IMR-90 (cell line): ENCODE data around the gene PTGR2. TPM values are rescaled to one million over a fixed set of nuclear protein-coding genes. Genes with fewer than 3 reads are reported as not detected.
"Not testable (repeated sequence)": the region's sequence is repeated elsewhere in the genome, so short reads cannot be mapped to it uniquely, and the experiment has no call there.

Experiments used
- ATAC-seq: fragments of 200-7000 bp; cut with Tn5 transposase; 2 replicates; pipeline ENCODE4 v1.9.1; 2020; ENCODE audit warnings: low read depth, mild to moderate bottlenecking, moderate library complexity
- BruUV-seq: library from RNA; stranded (reverse); fragments of 400-500 nt; replicated peaks from 2 replicates; lab custom pipeline; 2021; lab: Mats Ljungman, UMichigan
- CTCF ChIA-PET: fragments of 300-600 bp; formaldehyde crosslinking; extraction: SDS; loops from one replicate; lab custom pipeline; 2021; ENCODE audit warnings: antibody characterized with exemption; lab: Yijun Ruan, JAX
- POLR2A ChIA-PET: fragments of 300-600 bp; sonication (Branson Sonifier 250); formaldehyde crosslinking; loops from one replicate; lab custom pipeline; 2022; ENCODE audit warnings: antibody characterized with exemption; ENCODE audit not compliant: unreplicated experiment; lab: Charles Lee
- DNase-seq: peaks from one replicate; pipeline ENCODE4 v3.0.0; 2013
- H2AFZ ChIP-seq: replicated peaks from 2 replicates; pipeline ENCODE3; 2013; ENCODE audit warnings: low read length, mild to moderate bottlenecking; ENCODE audit not compliant: poor library complexity
- H2AK5ac ChIP-seq: 2 replicates; pipeline ENCODE4 v1.6.1; 2013; ENCODE audit warnings: low read depth, low read length, inconsistent platforms
- H2AK9ac ChIP-seq: replicated peaks from 2 replicates; pipeline ENCODE3; 2013; ENCODE audit warnings: mild to moderate bottlenecking, low read depth, low read length, moderate library complexity; ENCODE audit not compliant: poor library complexity
- H2BK120ac ChIP-seq: 2 replicates; pipeline ENCODE4 v1.6.1; 2013; ENCODE audit warnings: low read depth, low read length, inconsistent platforms
- H2BK15ac ChIP-seq: 3 replicates; pipeline ENCODE4 v1.6.1; 2013; ENCODE audit warnings: low read depth, low read length, inconsistent platforms
- H2BK20ac ChIP-seq: 2 replicates; pipeline ENCODE4 v1.6.1; 2013; ENCODE audit warnings: low read depth, mild to moderate bottlenecking, inconsistent platforms, low read length, moderate library complexity
- H2BK5ac ChIP-seq: 2 replicates; pipeline ENCODE4 v1.6.1; 2013; ENCODE audit warnings: mild to moderate bottlenecking, low read depth, low read length, inconsistent platforms; ENCODE audit not compliant: poor library complexity, severe bottlenecking
- H3K14ac ChIP-seq: replicated peaks from 2 replicates; pipeline ENCODE4 v1.6.1; 2013; ENCODE audit warnings: low read depth, low read length, inconsistent platforms
- H3K18ac ChIP-seq: 2 replicates; pipeline ENCODE4 v1.6.1; 2013; ENCODE audit warnings: low read depth, low read length, control low read depth
- H3K23ac ChIP-seq: 2 replicates; pipeline ENCODE4 v1.6.1; 2013; ENCODE audit warnings: low read depth, low read length, inconsistent platforms
- H3K27ac ChIP-seq: 2 replicates; pipeline ENCODE4 v1.5.1; 2013; ENCODE audit warnings: mild to moderate bottlenecking, control low read depth, low read length; ENCODE audit not compliant: insufficient read depth
- H3K27me3 ChIP-seq: 2 replicates; pipeline ENCODE4 v1.6.1; 2013; ENCODE audit warnings: low read length; ENCODE audit not compliant: control insufficient read depth, insufficient read depth
- H3K36me3 ChIP-seq: 2 replicates; pipeline ENCODE4 v1.6.1; 2013; ENCODE audit warnings: low read length, mixed read lengths; ENCODE audit not compliant: control insufficient read depth, insufficient read depth
- H3K4ac ChIP-seq: 2 replicates; pipeline ENCODE4 v1.6.1; 2013; ENCODE audit warnings: low read depth, low read length, inconsistent platforms
- H3K4me1 ChIP-seq: 2 replicates; pipeline ENCODE4 v1.6.1; 2013; ENCODE audit warnings: low read length, mixed read lengths; ENCODE audit not compliant: control insufficient read depth, insufficient read depth
- H3K4me2 ChIP-seq: 2 replicates; pipeline ENCODE4 v1.6.1; 2013; ENCODE audit warnings: low read depth, mild to moderate bottlenecking, control low read depth, low read length, moderate library complexity
- H3K4me3 ChIP-seq: 2 replicates; pipeline ENCODE4 v1.5.1; 2013; ENCODE audit warnings: low read depth, mild to moderate bottlenecking, control low read depth, low read length, moderate library complexity; ENCODE audit not compliant: insufficient read depth
- H3K56ac ChIP-seq: 2 replicates; pipeline ENCODE4 v1.6.1; 2013; ENCODE audit warnings: low read length, inconsistent platforms; ENCODE audit not compliant: insufficient read depth; ENCODE audit errors: extremely low read depth
- H3K79me1 ChIP-seq, 2 experiments: 2 replicates each; pipeline ENCODE4 v1.6.1; 2013; ENCODE audit warnings: low read length in 2 of 2, inconsistent platforms in 1 of 2, low read depth in 1 of 2
- H3K9ac ChIP-seq: 2 replicates; pipeline ENCODE4 v1.6.1; 2013; ENCODE audit warnings: low read depth, low read length, control low read depth
- H3K9me1 ChIP-seq: 2 replicates; pipeline ENCODE4 v1.6.1; 2013; ENCODE audit warnings: low read length, inconsistent platforms; ENCODE audit not compliant: insufficient read depth
- H3K9me3 ChIP-seq: 2 replicates; pipeline ENCODE4 v1.6.1; 2013; ENCODE audit warnings: low read length; ENCODE audit not compliant: control insufficient read depth, insufficient read depth
- H4K20me1 ChIP-seq: 2 replicates; pipeline ENCODE4 v1.6.1; 2013; ENCODE audit warnings: low read length, inconsistent platforms; ENCODE audit not compliant: insufficient read depth
- H4K5ac ChIP-seq: 2 replicates; pipeline ENCODE4 v1.6.1; 2013; ENCODE audit warnings: mild to moderate bottlenecking, low read depth, low read length, control low read depth
- H4K8ac ChIP-seq, 2 experiments: 2 replicates each; pipeline ENCODE4 v1.6.1; 2013; ENCODE audit warnings: low read depth in 2 of 2, low read length in 2 of 2, control low read depth in 1 of 2, inconsistent platforms in 1 of 2
- H4K91ac ChIP-seq: 2 replicates; pipeline ENCODE4 v1.6.1; 2013; ENCODE audit warnings: low read depth, low read length, inconsistent platforms; ENCODE audit not compliant: insufficient read depth
- CEBPB ChIP-seq: IDR thresholded peaks from 2 replicates; pipeline ENCODE4 v1.6.1; 2012; ENCODE audit warnings: low read depth, low read length, improper control_type of control experiment
- ELK1 ChIP-seq: fragments of 150-350 bp; IDR thresholded peaks from 2 replicates; pipeline ENCODE4 v1.6.1; 2016; ENCODE audit warnings: low read depth, mild to moderate bottlenecking, low read length, moderate library complexity, borderline replicate concordance
- FOS ChIP-seq: fragments of 150-350 bp; IDR thresholded peaks from 2 replicates; pipeline ENCODE4 v1.6.1; 2016; ENCODE audit warnings: low read depth, low read length
- POLR2A ChIP-seq: IDR thresholded peaks from 2 replicates; pipeline ENCODE4 v1.6.1; 2012; ENCODE audit warnings: mild to moderate bottlenecking, low read depth, low read length
- RAD21 ChIP-seq: IDR thresholded peaks from 2 replicates; pipeline ENCODE4 v1.6.1; 2012; ENCODE audit warnings: low read length, improper control_type of control experiment
- RCOR1 ChIP-seq: IDR thresholded peaks from 2 replicates; pipeline ENCODE4 v1.6.1; 2012; ENCODE audit warnings: mild to moderate bottlenecking, low read length, improper control_type of control experiment; ENCODE audit not compliant: insufficient replicate concordance
- SMC3 ChIP-seq: fragments of 150-350 bp; IDR thresholded peaks from 2 replicates; pipeline ENCODE4 v1.6.1; 2016; ENCODE audit warnings: low read depth, mild to moderate bottlenecking, antibody characterized with exemption, low read length, moderate library complexity
- WGBS, 2 experiments: methylation state at CpG; one replicate each; pipeline versions ENCODE4 v1.1.5 to v1.1.7; 2013; ENCODE audit warnings: missing lambda C conversion rate in 2 of 2; ENCODE audit not compliant: insufficient read length in 1 of 2; ENCODE audit errors: extremely low coverage in 2 of 2; 5-methylcytosine and 5-hydroxymethylcytosine counted together
- dilution Hi-C: fragments of 300-500 bp; cut with HindIII; formaldehyde crosslinking; loops from one replicate; pipeline ENCODE4 v1.14.3; 2018; ENCODE audit warnings: low sequenced_read_pairs; ENCODE audit not compliant: unreplicated experiment
- in situ Hi-C: fragments of 300-500 bp; cut with MboI; formaldehyde crosslinking; loops from 3 replicates; pipeline ENCODE4 v1.14.3; 2019; ENCODE audit warnings: low sequenced_read_pairs, inconsistent platforms, mixed read lengths
- intact Hi-C: fragments of 100-400 bp; cut with micrococcal nuclease; formaldehyde crosslinking; loops from 2 replicates; pipeline ENCODE4 v1.10.0; 2022
- polyA plus RNA-seq, 3 experiments: library from polyadenylated mRNA; depleted of rRNA; stranded (reverse); fragments of >200 nt; gene quantifications; 2 replicates each; pipeline ENCODE4 v1.2.3, GENCODE V29; 2012; ENCODE audit warnings: low replicate concordance in 1 of 3
- total RNA-seq: library from RNA; depleted of rRNA; stranded (reverse); fragments of >200 nt; gene quantifications from 2 replicates; pipeline ENCODE4 v1.2.3, GENCODE V29; 2012

The PTGR2 gene
- total and polyA plus RNA-seq, 2 of the 4 experiments (the other 2 are of a cell fraction), result 1.3 to 3.2 TPM

DNA sequence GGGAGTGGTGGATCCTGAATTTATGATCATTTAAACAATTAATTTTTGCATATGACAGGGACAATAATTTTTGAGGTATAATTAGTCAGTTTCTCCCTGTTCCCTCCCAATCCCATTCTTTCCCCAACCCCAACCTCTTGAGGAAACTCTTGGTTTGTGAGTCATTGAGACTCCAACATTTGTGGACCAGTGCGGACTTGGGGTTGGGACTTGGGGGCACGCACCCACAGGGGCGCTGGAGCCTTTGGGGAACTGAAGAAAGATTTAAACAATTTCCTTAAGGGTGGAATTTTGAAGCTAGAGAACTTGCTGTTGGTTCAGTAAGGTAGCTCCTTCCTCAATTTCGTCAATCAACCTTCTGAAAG, 17.4 kb upstream of the PTGR2 start:
- no peak overlapping the region for H4K5ac ChIP-seq
- H2AFZ ChIP-seq, result no peak overlapping the region
- no peak overlapping the region for H2BK120ac ChIP-seq
- H3K18ac ChIP-seq, result no peak overlapping the region
- no peak for ATAC-seq
- BruUV-seq, result no TSS peak
- no peak overlapping the region for H2AK9ac ChIP-seq
- dilution Hi-C loops, result no loop called here
- H3K4me3 ChIP-seq, result no peak overlapping the region
- no peak overlapping the region for H3K14ac ChIP-seq
- ChIA-PET POLR2A (no interaction called here), CTCF (interaction anchor here (0.6 kb wide), 1 partner anchor 90 kb away, joined by 5 read pairs; no protein-coding TSS in a partner anchor)
- no peak overlapping the region for H2BK15ac ChIP-seq
- TF ChIP-seq RAD21, result no peak
- no peak for TF ChIP-seq CEBPB
- TF ChIP-seq POLR2A, result no peak
- no peak for TF ChIP-seq ELK1
- TF ChIP-seq SMC3, result no peak
- no peak for TF ChIP-seq RCOR1
- TF ChIP-seq FOS, result no peak
- H3K36me3 ChIP-seq, result no peaks in the 10 kb centered on the region
- 87% methylated on average over 3 of the region's 4 CpGs; no CpG with 5 or more reads in 1 of the 2 experiments for WGBS, 2 experiments
- no peak overlapping the region for H4K91ac ChIP-seq
- H3K23ac ChIP-seq, result no peak overlapping the region
- peaks cover 11% of the 10 kb centered on the region for H3K4me1 ChIP-seq
- intact Hi-C loops, result no loop called here
- H2BK20ac ChIP-seq, result no peak overlapping the region
- no peak overlapping the region for H2BK5ac ChIP-seq
- H3K9me3 ChIP-seq, result no peaks in the 10 kb centered on the region
- no peaks in the 10 kb centered on the region; a peak in 1 of 4 replicates for H3K79me1 ChIP-seq
- in situ Hi-C loops, result no loop called here
- H4K20me1 ChIP-seq, result no peaks in the 10 kb centered on the region
- no peak overlapping the region for H3K9ac ChIP-seq
- no peak overlapping the region for H3K27ac ChIP-seq
- H3K56ac ChIP-seq, result no peak overlapping the region
- DNase-seq, result no peak
- no peak overlapping the region for H4K8ac ChIP-seq
- H3K9me1 ChIP-seq, result no peaks in the 10 kb centered on the region
- H3K4ac ChIP-seq, result no peak overlapping the region
- H2AK5ac ChIP-seq, result no peak overlapping the region
- no peaks in the 10 kb centered on the region for H3K27me3 ChIP-seq
- H3K4me2 ChIP-seq, result no peak overlapping the region

GRCh38 chr14:73838293-73839034, 13.2 kb upstream of the PTGR2 start:
- H3K4me1 ChIP-seq, ATAC-seq, H3K4ac ChIP-seq, H2AK5ac ChIP-seq, POLR2A ChIA-PET, H3K27ac ChIP-seq, H3K4me3 ChIP-seq, dilution Hi-C loops, H4K91ac ChIP-seq, H4K20me1 ChIP-seq, H3K79me1 ChIP-seq, H2AFZ ChIP-seq, H3K56ac ChIP-seq, H4K8ac ChIP-seq, H2AK9ac ChIP-seq, H2BK5ac ChIP-seq, H4K5ac ChIP-seq, intact Hi-C loops, H3K9me3 ChIP-seq, H3K27me3 ChIP-seq, in situ Hi-C loops, H3K18ac ChIP-seq, H3K4me2 ChIP-seq, H2BK20ac ChIP-seq, CTCF ChIA-PET, H3K23ac ChIP-seq, H3K36me3 ChIP-seq, DNase-seq, H2BK120ac ChIP-seq, H3K14ac ChIP-seq, H3K9ac ChIP-seq, BruUV-seq, H2BK15ac ChIP-seq, H3K9me1 ChIP-seq: not testable (repeated sequence)
- no CpG with 5 or more reads among the region's 7 CpGs for WGBS, 2 experiments
